Aorta (tissue), 5 donors: ENCODE data around the gene BET1L. TPM values are rescaled to one million over a fixed set of nuclear protein-coding genes. Genes with fewer than 3 reads are reported as not detected.
A peak's percentile ranks its signal among the peaks of the same experiment; 100 is the strongest.

Experiments used
- ATAC-seq: fragments of 200-7000 bp; cut with Tn5 transposase; one replicate; pipeline ENCODE4 v1.9.1; 2022; ENCODE audit warnings: moderate library complexity; ENCODE audit not compliant: low FRiP score
- DNase-seq, 2 donors: peaks; one replicate each; pipeline ENCODE4 v3.0.0-alpha.2; 2020
- H3K27ac ChIP-seq, 2 donors: one replicate each; pipeline ENCODE4 v1.5.1; 2013; ENCODE audit warnings: low read length in 2 of 2, mild to moderate bottlenecking in 2 of 2, moderate library complexity in 2 of 2, control low read depth in 1 of 2, inconsistent platforms in 1 of 2, low read depth in 1 of 2
- H3K27me3 ChIP-seq, 2 donors: one replicate each; pipeline ENCODE4 v1.6.1; 2013; ENCODE audit warnings: control low read depth in 1 of 2, low read length in 1 of 2, mild to moderate bottlenecking in 1 of 2, moderate library complexity in 1 of 2; ENCODE audit not compliant: insufficient read depth in 2 of 2, control insufficient read depth in 1 of 2
- H3K36me3 ChIP-seq, 2 donors: one replicate each; pipeline ENCODE4 v1.6.1; 2013; ENCODE audit warnings: control low read depth in 1 of 2, low read length in 1 of 2, mild to moderate bottlenecking in 1 of 2; ENCODE audit not compliant: insufficient read depth in 2 of 2, control insufficient read depth in 1 of 2
- H3K4me1 ChIP-seq, 2 donors: one replicate each; pipeline ENCODE4 v1.6.1; 2013; ENCODE audit warnings: low read length in 2 of 2, control low read depth in 1 of 2, mild to moderate bottlenecking in 1 of 2, moderate library complexity in 1 of 2; ENCODE audit not compliant: insufficient read depth in 2 of 2, control insufficient read depth in 1 of 2
- H3K4me3 ChIP-seq, 2 donors: one replicate each; pipeline ENCODE4 v1.5.1; 2013; ENCODE audit warnings: low read length in 2 of 2, control low read depth in 1 of 2, mild to moderate bottlenecking in 1 of 2
- H3K9me3 ChIP-seq: one replicate; pipeline ENCODE4 v1.6.1; 2013; ENCODE audit warnings: mild to moderate bottlenecking, low read length; ENCODE audit not compliant: control insufficient read depth
- WGBS, 2 donors: extraction: QIAGEN DNeasy Blood & Tissue Kit; methylation state at CpG; one replicate each; pipeline ENCODE4 v1.1.7; 2013; 5-methylcytosine and 5-hydroxymethylcytosine counted together
- intact Hi-C, 2 donors: fragments of 100-400 bp; cut with DNase I; formaldehyde crosslinking; loops; one replicate each; pipeline versions ENCODE4 v1.14.2 to v1.15.0; 2022
- polyA plus RNA-seq, 2 donors: library from polyadenylated mRNA; stranded (reverse); fragments of 200-250 nt; gene quantifications; one replicate each; pipeline ENCODE4 v1.2.3, GENCODE V29; 2013
- total RNA-seq, 2 donors: library from RNA; stranded (reverse); fragmentation: NEBNext Ultra II Directional; extraction: Animal tissue kit (Norgen Biotek cat#: 25700); gene quantifications; one replicate each; pipeline ENCODE4 v1.2.1, GENCODE V29; 2021
- donor health status: healthy with polysubstance abuse.
- donor health status: Bipolar disorder and iron deficiency.
- donor health status: DM: no; HTN: no; CAD: no.
- donor health status: DM: no; HTN: no; CAD: no.
- donor health status: DM: yes; HTN: yes; CAD: no.

Gene BET1L
- total and polyA plus RNA-seq, 4 donors, result 24.0 to 55.4 (median 45.2) TPM

- 70 to 77% methylated on average over 4 of the region's 4 CpGs for WGBS, 2 donors
- no peaks in the 10 kb centered on the region for H3K4me1 ChIP-seq
- intact Hi-C loops, result no loop called here
- no peak overlapping the region for H3K4me3 ChIP-seq
- no peak overlapping the region for H3K27ac ChIP-seq
- no peaks in the 10 kb centered on the region for H3K27me3 ChIP-seq
- ATAC-seq, result no peak
- H3K36me3 ChIP-seq, result peaks cover 0 to 2% of the 10 kb centered on the region in 2 donors
- no peak for DNase-seq
- no peaks in the 10 kb centered on the region for H3K9me3 ChIP-seq
These were observed 8.4 kb upstream of the BET1L start for GRCh38 chr11:215581-216037.

GRCh38 chr11:214083-214482, 6.9 kb upstream of the BET1L start:
- ATAC-seq (no peak), DNase-seq (no peak)
- peaks cover 0 to 2% of the 10 kb centered on the region in 2 donors for H3K36me3 ChIP-seq
- no peak overlapping the region for H3K27ac ChIP-seq
- H3K4me3 ChIP-seq, result no peak overlapping the region
- 79 to 80% methylated on average over 7 of the region's 7 CpGs for WGBS, 2 donors
- no peaks in the 10 kb centered on the region for H3K4me1 ChIP-seq
- intact Hi-C loops, result no loop called here
- no peaks in the 10 kb centered on the region for H3K9me3 ChIP-seq
- no peaks in the 10 kb centered on the region for H3K27me3 ChIP-seq

- Histone ChIP-seq H3K4me3 (no peak overlapping the region), H3K9me3 (no peaks in the 10 kb centered on the region), H3K27me3 (no peaks in the 10 kb centered on the region), H3K27ac (no peak overlapping the region), H3K36me3 (peaks cover 0 to 2% of the 10 kb centered on the region in 2 donors), H3K4me1 (no peaks in the 10 kb centered on the region)
- ATAC-seq (no peak), DNase-seq (peak in 1 of 2 donors; percentile 63)
- intact Hi-C loops, result no loop called here
- 77 to 82% methylated on average over 4 of the region's 4 CpGs for WGBS, 2 donors
These were observed 5.9 kb upstream of the BET1L start for GRCh38 chr11:213111-213510.

GRCh38 chr11:212150-213100, 5.2 kb upstream of the BET1L start:
- no peak overlapping the region for H3K27ac ChIP-seq
- no peak for ATAC-seq

GRCh38 chr11:211741-212140, 4.5 kb upstream of the BET1L start:
- DNase-seq (no peak), ATAC-seq (no peak)
- Histone ChIP-seq H3K27me3 (no peaks in the 10 kb centered on the region), H3K4me1 (no peaks in the 10 kb centered on the region), H3K27ac (no peak overlapping the region), H3K9me3 (no peaks in the 10 kb centered on the region), H3K36me3 (peaks cover 0 to 2% of the 10 kb centered on the region in 2 donors), H3K4me3 (no peak overlapping the region)
- WGBS, 2 donors, result 79 to 89% methylated on average over 9 of the region's 9 CpGs
- intact Hi-C loops, result no loop called here

More at GRCh38 chr11:212150-213100, 5.2 kb upstream of the BET1L start:
- Histone ChIP-seq H3K27me3 (no peaks in the 10 kb centered on the region), H3K4me1 (no peaks in the 10 kb centered on the region), H3K9me3 (no peaks in the 10 kb centered on the region), H3K4me3 (no peak overlapping the region), H3K36me3 (peaks cover 0 to 2% of the 10 kb centered on the region in 2 donors)
- peak in 1 of 2 donors; percentile 54 for DNase-seq
- intact Hi-C loops, result no loop called here
- WGBS, 2 donors, result 90% methylated on average over 17 of the region's 17 CpGs

GRCh38 chr11:211295-211694, 4.1 kb upstream of the BET1L start:
- Histone ChIP-seq H3K27me3 (no peaks in the 10 kb centered on the region), H3K4me3 (no peak overlapping the region), H3K4me1 (no peaks in the 10 kb centered on the region), H3K36me3 (peaks cover 0 to 2% of the 10 kb centered on the region in 2 donors), H3K27ac (no peak overlapping the region), H3K9me3 (no peaks in the 10 kb centered on the region)
- WGBS, 2 donors, result 60 to 67% methylated on average over 5 of the region's 5 CpGs
- DNase-seq, result no peak
- intact Hi-C loops, result no loop called here
- no peak for ATAC-seq

- ATAC-seq, result no peak
- H3K27ac ChIP-seq, result no peak overlapping the region
- 85 to 86% methylated on average over 5 of the region's 5 CpGs for WGBS, 2 donors
- H3K27me3 ChIP-seq, result no peaks in the 10 kb centered on the region
- H3K4me3 ChIP-seq, result no peak overlapping the region
- intact Hi-C loops, result no loop called here
- no peaks in the 10 kb centered on the region for H3K9me3 ChIP-seq
- no peak for DNase-seq
- peaks cover 0 to 2% of the 10 kb centered on the region in 2 donors for H3K36me3 ChIP-seq
- no peaks in the 10 kb centered on the region for H3K4me1 ChIP-seq
These were observed 3.6 kb upstream of the BET1L start for GRCh38 chr11:210803-211180.

- no peak for DNase-seq
- no peak overlapping the region for H3K27ac ChIP-seq
- WGBS, 2 donors, result 83 to 85% methylated on average over 9 of the region's 9 CpGs
- no peak overlapping the region for H3K4me3 ChIP-seq
- H3K9me3 ChIP-seq, result no peaks in the 10 kb centered on the region
- no peaks in the 10 kb centered on the region for H3K27me3 ChIP-seq
- intact Hi-C loops, result no loop called here
- no peak for ATAC-seq
- H3K36me3 ChIP-seq, result peaks cover 0 to 3% of the 10 kb centered on the region in 2 donors
- no peaks in the 10 kb centered on the region for H3K4me1 ChIP-seq
These were observed 3.1 kb upstream of the BET1L start for GRCh38 chr11:210122-210802.
